NCI-H1048 (cell line): ENCODE data around the gene GPX4.
A peak's percentile ranks its signal among the peaks of the same experiment; 100 is the strongest.

Experiments
- DNase-seq: peaks from one replicate; lab custom pipeline; 2025; lab: John Stamatoyannopoulos, UW

GPX4 gene

GRCh38 chr19:1130771-1131717 lies 27.2 kb downstream of the GPX4 start:
- DNase-seq, result no peak

DNA sequence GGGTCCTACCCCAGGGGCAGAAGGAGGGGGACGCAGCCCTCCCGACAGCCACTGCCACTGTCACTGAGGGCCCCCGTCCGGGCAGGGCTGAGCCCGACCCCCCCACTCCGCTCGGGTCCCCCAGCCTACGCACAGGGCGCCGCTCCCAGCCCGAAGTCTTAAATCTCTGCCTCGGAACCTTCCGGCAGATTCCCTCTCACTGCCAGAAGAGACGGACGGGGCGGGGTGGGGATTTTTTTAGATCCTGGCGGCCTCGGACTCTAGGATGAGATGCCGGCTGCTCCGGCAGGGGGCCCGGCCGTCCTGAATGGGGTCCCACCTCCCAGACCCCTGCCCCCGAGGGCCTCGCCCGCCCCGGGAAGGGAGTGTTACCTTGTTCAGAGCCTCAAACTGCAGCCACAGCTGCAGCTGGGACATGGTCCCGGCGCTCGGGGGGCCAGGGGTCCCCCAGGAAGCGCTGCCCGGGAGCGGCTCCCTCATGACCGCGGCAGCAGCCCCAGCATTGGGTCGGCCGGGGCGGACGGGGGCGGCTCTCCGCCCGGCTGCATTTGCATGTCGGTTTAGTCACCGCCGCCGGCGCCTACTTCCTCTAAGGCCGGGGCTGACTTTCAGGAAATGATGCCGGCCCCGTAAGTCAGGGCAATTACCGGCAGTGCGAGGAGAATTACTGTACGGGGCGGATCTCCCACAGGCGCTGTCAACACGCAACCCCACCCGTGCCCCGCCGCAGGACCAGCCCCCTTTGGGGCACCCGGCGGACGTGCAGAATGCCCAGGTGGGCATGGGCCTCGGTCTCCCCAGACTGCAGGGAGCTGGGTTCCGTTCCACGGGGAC lies 28.1 kb downstream of the GPX4 start:
- peak; percentile 52 for DNase-seq

GRCh38 chr19:1132552-1133383 lies 29.0 kb downstream of the GPX4 start:
- no peak for DNase-seq

GRCh38 chr19:1133471-1133929 lies 29.7 kb downstream of the GPX4 start:
- peak; percentile 55 for DNase-seq

- DNase-seq, result no peak
Measured at GRCh38 chr19:1134431-1134830, 30.6 kb downstream of the GPX4 start.

- no peak for DNase-seq
Measured at GRCh38 chr19:1135454-1135853, 31.7 kb downstream of the GPX4 start.

- DNase-seq, result no peak
Measured at GRCh38 chr19:1136201-1136600, 32.4 kb downstream of the GPX4 start.

DNA sequence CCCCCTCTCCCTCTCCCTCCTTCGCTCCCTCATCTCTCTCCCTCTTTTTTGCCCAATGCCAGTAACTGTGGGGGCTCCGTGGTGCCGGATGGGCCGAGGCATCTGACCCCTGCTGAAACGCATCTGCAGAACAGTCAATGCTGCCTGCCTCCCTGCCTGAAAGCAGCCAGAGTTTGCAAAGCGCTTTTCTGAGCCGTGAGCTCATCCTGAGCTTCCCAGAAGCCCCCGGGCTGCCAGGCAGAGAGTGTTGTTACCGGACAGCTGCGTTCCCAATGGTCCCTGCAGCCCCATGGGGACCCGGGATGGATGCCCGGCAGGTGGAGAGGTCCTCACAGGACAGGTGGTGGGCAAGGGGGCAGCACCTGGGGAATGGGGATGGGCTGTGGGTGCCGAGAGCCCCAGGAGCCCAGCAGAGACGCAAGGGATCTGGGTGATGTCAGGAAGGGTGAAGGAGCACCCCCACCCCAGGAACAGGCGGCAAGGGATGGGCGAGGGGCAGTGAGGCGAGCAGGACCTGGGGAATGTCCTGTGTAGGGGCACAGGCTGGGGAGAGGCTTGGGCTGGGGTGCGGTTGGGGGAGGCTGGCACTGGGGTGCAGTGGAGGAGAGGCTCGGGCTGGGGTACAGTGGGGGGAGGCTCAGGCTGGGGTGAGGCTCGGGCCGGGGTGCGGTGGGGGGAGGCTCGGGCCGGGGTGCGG lies 33.0 kb downstream of the GPX4 start:
- no peak for DNase-seq

DNA sequence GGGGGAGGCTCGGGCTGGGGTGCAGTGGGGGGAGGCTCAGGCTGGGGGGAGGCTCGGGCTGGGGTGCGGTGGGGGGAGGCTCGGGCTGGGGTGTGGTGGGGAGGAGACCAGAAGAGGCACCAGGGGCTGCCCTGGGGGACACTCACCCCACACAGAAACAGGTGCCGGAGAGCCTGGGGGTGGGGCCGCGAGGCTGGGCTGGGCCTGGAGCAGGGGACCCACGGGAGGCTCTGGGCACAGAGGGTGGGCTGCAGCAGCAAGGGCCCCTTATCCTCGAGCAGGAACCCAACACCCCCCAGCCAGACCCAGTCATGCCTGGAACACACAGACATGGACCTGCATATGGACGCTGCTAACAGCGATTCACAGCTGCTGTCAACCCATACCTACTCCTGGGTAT lies 34.3 kb downstream of the GPX4 start:
- DNase-seq, result no peak

- no peak for DNase-seq
Measured at GRCh38 chr19:1139126-1139525, 35.3 kb downstream of the GPX4 start.

GRCh38 chr19:1140272-1141027 lies 36.7 kb downstream of the GPX4 start:
- DNase-seq, result no peak

DNA sequence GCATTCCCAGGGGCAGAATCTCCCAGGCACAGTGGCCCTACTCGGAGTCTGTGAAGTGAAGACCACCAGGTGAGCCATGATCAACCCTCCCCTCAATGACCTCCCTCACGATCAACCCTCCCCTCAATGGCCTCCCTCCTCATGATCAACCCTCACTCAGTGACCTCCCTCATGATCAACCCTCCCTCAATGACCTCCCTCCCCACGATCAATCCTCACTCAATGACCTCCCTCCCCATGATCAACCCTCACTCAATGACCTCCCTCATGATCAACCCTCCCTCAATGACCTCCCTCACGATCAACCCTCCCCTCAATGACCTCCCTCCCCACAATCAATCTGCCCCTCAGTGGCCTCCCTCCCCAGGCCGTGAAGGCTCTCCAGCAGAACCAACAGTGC lies 38.1 kb downstream of the GPX4 start:
- DNase-seq, result no peak

- no peak for DNase-seq
Measured at GRCh38 chr19:1143828-1144399, 40.1 kb downstream of the GPX4 start.

- no peak for DNase-seq
Measured at GRCh38 chr19:1144741-1145140, 40.9 kb downstream of the GPX4 start.

DNA sequence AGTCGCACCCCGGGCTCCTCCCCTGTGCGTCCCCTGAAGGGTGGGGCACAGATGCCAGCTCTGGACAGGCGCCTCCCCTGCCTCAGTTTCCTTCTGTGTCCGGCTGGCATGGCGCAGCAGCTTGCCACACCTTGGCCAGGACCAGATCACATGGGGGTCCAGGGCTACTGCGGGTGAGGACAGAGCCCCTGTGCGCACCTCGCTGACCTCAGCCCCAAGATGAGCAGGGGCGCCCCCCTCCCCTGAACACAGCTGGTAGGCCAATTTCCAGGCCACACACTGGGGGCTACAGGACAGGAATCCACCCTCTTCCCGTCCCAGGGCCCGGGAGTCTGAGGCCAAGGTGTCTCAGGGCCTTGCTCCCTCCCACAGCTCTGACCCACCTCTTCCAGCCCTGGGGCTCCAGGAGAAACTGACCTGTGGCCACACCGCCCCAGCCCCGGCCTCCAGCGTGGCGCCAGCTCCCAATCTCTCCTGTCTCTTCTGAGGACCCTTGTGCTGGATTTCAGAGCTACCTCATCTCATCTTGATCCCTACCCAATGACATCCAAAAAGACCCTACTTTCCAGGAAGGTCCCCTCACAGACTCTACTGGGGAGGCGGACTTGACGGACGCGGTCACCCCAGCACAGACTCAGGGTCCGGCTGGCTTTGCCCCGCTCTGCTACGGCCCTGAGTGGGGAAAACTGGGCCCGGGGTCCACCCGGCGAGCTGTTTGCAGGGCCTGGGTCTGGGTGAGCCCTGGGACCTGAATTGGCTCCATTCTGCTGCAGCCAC lies 42.0 kb downstream of the GPX4 start:
- DNase-seq, result no peak

- no peak for DNase-seq
Measured at GRCh38 chr19:1146412-1146699, 42.6 kb downstream of the GPX4 start.

GRCh38 chr19:1146858-1147780 lies 43.3 kb downstream of the GPX4 start:
- DNase-seq, result no peak

DNA sequence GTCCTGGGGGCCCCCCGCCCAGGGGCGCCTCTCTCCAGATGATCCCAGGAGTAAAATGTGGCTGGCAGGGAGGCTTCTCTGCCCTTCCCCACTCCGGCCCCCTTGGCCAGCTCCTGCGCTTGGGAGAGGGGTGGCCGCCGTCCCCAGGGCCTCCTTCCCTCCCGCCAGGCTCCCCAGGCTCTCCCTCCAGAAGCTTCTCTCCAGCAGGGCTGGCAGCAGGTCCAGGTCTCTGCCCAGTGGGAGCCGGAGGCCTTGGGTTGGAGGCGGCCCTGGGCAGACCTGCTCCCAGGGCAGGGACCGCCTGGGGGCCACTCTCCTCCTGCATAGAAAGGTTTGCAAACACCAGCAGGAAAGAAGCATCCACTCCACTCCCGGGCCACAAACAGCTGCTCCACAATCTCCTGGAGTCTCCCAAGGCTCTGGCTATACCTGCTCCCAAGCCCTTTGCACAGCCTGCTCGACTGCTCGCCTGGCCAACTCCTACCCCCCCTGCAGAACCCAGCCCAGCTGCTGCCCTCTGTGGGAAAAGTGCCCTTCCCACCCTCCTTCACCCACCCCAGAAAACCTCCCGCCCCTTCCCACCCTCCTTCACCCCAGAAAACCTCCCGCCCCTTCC lies 44.2 kb downstream of the GPX4 start:
- DNase-seq, result no peak
